Neutrophil (primary cell): ENCODE results near the gene ZNF846.
"Not testable (repeated sequence)": the region's sequence is repeated elsewhere in the genome, so short reads cannot be mapped to it uniquely, and the experiment has no call there.

ENCODE experiments used
- H3K27ac ChIP-seq: fragments of 200-600 bp; sonication (generic); 2 replicates; pipeline ENCODE4 v1.5.1; 2016; ENCODE audit warnings: mild to moderate bottlenecking, moderate library complexity
- H3K27me3 ChIP-seq: fragments of 200-600 bp; sonication (generic); 2 replicates; pipeline ENCODE4 v1.6.0; 2016; ENCODE audit warnings: mild to moderate bottlenecking
- H3K36me3 ChIP-seq: fragments of 200-600 bp; sonication (generic); 2 replicates; pipeline ENCODE4 v1.5.1; 2017
- H3K4me1 ChIP-seq, 2 experiments: fragments of 200-600 bp in 1 of 2; sonication (generic) in 1 of 2; 1 replicate in 1 of 2; 2 replicates in 1 of 2; pipeline versions ENCODE4 v1.5.1 to v1.6.1; 2013 to 2016; ENCODE audit warnings: low read depth in 1 of 2, low read length in 1 of 2, mild to moderate bottlenecking in 1 of 2, moderate library complexity in 1 of 2; ENCODE audit not compliant: control insufficient read depth in 1 of 2, insufficient read depth in 1 of 2
- H3K4me3 ChIP-seq, 2 experiments: fragments of 200-600 bp in 1 of 2; sonication (generic) in 1 of 2; 1 replicate in 1 of 2; 2 replicates in 1 of 2; pipeline ENCODE4 v1.5.1; 2013 to 2016; ENCODE audit warnings: low read depth in 1 of 2, low read length in 1 of 2, mild to moderate bottlenecking in 1 of 2, moderate library complexity in 1 of 2
- H3K9me3 ChIP-seq: fragments of 200-600 bp; sonication (generic); 2 replicates; pipeline ENCODE4 v1.5.1; 2016
- TF ChIP-seq, protein P1 (sequence below): fragments of 200-600 bp; sonication (generic); IDR thresholded peaks from 2 replicates; pipeline ENCODE4 v1.5.1; 2016; ENCODE audit warnings: antibody characterized with exemption

ZNF846 gene

DNA sequence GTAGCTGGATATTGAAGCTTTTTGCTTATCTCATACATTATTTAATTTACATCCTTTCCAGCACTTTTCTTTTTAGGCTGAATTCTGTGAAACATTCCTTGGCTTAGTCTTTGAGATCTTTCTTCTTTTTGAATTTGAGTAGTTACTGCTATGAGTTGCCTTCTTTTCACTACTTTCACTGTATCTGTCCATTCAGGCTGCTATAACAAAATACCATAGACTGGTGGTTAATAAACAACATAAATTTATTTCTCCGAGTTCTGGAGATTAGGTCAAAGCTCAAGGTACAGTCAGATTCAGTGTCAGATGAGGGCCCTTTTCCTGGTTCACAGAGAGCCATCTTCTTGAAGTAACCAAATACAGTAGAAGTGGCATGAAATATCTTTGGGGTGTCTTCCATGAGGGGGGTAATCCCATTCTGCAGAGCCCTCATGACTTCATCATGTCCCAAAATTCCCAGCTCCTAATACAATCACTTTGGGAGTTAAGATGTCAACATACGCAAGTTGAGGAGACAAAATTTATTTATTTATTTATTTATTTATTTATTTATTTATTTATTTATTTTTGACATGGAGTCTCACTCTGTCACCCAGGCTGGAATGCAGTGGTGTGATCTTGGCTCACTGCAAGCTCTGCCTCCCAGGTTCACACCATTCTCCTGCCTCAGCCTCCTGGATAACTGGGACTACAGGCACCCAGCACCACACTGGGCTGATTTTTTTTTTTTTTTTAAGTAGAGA, 15.7 kb downstream of the ZNF846 start:
- Histone ChIP-seq H3K36me3 (no peaks in the 10 kb centered on the region), H3K4me1 (no peaks in the 10 kb centered on the region), H3K9me3 (peaks cover 20% of the 10 kb centered on the region), H3K27ac (no peak overlapping the region), H3K27me3 (no peaks in the 10 kb centered on the region), H3K4me3 (no peak overlapping the region)
- TF ChIP-seq, protein P1, sequence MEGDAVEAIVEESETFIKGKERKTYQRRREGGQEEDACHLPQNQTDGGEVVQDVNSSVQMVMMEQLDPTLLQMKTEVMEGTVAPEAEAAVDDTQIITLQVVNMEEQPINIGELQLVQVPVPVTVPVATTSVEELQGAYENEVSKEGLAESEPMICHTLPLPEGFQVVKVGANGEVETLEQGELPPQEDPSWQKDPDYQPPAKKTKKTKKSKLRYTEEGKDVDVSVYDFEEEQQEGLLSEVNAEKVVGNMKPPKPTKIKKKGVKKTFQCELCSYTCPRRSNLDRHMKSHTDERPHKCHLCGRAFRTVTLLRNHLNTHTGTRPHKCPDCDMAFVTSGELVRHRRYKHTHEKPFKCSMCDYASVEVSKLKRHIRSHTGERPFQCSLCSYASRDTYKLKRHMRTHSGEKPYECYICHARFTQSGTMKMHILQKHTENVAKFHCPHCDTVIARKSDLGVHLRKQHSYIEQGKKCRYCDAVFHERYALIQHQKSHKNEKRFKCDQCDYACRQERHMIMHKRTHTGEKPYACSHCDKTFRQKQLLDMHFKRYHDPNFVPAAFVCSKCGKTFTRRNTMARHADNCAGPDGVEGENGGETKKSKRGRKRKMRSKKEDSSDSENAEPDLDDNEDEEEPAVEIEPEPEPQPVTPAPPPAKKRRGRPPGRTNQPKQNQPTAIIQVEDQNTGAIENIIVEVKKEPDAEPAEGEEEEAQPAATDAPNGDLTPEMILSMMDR, result no peak

DNA sequence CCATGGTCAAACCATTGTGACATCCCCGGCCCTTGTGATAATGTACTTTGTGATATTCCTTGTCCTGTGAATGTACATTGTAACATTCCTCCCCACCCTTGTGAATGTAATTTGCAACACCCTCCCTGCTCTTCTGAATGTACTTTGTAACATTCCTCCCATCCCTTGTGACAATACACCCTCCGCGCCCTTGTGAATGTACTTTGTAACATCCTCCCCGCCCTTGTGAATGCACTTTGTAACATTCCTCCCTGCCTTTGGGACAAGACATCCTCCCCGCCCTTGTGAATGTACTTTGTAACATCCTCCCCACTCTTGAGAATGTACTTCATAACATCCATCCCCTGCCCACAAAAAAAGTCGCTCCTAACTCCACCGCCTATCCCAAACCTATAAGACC, 17.1 kb downstream of the ZNF846 start:
- H3K36me3 ChIP-seq, result no peaks in the 10 kb centered on the region
- no peak overlapping the region for H3K27ac ChIP-seq
- no peaks in the 10 kb centered on the region for H3K27me3 ChIP-seq
- TF ChIP-seq, protein P1, result no peak
- H3K4me1 ChIP-seq, result no peaks in the 10 kb centered on the region
- H3K4me3 ChIP-seq, result no peak overlapping the region
- H3K9me3 ChIP-seq, result peaks cover 8% of the 10 kb centered on the region

DNA sequence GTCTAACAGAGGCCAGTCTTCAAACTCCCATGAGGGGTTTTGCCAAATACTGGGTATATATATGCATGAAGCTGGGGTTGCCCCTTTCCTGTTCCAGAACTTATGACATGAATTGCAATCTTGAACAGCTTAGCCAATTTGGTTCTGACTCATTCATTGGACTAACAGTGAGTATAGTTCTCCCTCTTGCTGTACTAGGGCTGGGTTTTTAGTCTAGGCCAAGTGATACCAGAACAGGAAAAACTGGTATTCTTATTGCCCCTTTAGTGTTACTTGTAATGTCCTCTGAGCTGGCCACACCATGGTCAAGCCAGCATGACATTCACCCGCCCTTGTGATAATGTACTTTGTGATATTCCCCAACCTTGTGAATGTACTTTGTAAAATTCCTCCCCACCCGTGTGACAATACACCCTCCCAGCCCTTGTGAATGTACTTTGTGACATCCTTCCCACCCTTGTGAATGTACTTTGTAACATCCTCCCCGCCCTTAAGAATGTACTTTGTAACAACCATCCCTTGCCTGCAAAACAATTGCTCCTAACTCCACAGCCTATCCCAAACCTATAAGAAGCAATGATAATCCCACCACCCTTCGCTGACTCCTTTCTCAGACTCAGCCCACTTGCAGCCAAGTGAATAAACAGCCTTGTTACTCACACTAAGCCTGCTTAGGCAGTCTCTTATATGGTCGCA, 26.9 kb downstream of the ZNF846 start:
- no peak overlapping the region for H3K27ac ChIP-seq
- no peak overlapping the region for H3K4me3 ChIP-seq
- H3K27me3 ChIP-seq, result no peaks in the 10 kb centered on the region
- no peaks in the 10 kb centered on the region for H3K36me3 ChIP-seq
- TF ChIP-seq, protein P1, result no peak
- no peaks in the 10 kb centered on the region for H3K4me1 ChIP-seq
- no peaks in the 10 kb centered on the region for H3K9me3 ChIP-seq

DNA sequence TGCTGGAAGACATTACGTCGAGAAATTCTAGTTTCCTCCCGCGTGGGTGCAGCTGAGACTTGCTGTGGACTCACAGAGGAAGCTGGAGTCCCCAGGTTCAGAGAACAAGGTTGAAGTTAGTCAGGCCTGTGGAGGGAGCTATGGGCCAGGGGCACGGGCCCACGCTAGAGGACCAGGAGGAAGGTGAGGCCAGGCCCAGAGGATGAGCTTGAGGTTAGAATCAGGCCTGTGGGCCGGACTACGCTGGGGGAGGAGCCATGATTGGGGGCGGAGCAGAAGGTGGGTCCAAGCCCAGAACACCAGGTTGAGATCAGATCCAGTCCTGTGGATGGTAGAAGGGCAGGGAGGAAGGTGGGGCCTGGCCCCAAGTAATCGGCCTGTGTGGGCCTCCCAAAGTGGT, 32.6 kb downstream of the ZNF846 start:
- no peak overlapping the region for H3K4me3 ChIP-seq
- H3K27ac ChIP-seq, result no peak overlapping the region
- no peaks in the 10 kb centered on the region for H3K36me3 ChIP-seq
- H3K27me3 ChIP-seq, result no peaks in the 10 kb centered on the region
- H3K4me1 ChIP-seq, result no peaks in the 10 kb centered on the region
- H3K9me3 ChIP-seq, result peaks cover 5% of the 10 kb centered on the region
- TF ChIP-seq, protein P1, result no peak

DNA sequence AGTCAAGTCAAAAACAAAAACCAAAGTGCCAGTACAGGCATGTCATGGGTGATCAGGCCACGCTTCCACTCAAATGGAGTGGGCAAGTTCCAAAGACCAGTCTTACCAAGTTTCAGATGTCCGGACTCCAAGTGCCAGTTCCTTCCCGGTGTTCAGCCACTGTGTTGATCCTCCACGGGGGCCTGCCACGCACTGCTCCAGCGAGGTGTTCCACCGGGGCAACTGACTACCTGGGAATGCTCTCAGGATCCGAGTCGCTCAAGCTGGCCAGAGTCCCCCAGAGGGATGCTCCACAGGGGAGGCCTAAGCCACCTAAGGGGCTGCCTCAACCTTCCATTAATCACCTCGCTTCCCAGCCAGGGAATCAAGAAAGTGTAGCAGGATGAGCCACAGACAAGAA, 38.5 kb downstream of the ZNF846 start:
- H3K4me3 ChIP-seq, H3K9me3 ChIP-seq, H3K27ac ChIP-seq, H3K36me3 ChIP-seq, H3K4me1 ChIP-seq, H3K27me3 ChIP-seq: not testable (repeated sequence)

DNA sequence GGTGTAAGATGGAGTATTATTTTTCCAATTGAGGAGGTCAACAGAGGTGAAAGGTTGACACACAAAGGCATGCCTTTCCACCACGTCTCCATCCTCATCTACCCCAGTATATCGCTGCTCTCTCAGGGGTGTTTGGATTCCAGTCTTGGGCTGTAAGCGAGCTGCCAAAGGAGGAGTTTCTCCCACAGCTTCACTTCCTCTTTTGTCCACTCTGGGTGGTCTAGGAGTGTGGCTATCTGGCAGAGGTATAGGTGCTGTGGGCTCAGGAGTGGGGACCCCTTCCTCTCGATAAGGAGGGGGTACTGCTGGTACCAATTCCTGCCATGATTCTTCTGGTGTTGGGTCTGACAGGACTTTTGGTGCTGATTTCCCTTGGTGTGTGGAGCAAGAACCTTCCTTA, 39.4 kb downstream of the ZNF846 start:
- Histone ChIP-seq H3K27me3 (no peaks in the 10 kb centered on the region), H3K9me3 (peaks cover 6% of the 10 kb centered on the region), H3K27ac (no peak overlapping the region), H3K4me1 (no peaks in the 10 kb centered on the region), H3K36me3 (no peaks in the 10 kb centered on the region), H3K4me3 (no peak overlapping the region)
- TF ChIP-seq, protein P1, result no peak
